Measurements from ENCODE around the gene MTUS2.

DNA sequence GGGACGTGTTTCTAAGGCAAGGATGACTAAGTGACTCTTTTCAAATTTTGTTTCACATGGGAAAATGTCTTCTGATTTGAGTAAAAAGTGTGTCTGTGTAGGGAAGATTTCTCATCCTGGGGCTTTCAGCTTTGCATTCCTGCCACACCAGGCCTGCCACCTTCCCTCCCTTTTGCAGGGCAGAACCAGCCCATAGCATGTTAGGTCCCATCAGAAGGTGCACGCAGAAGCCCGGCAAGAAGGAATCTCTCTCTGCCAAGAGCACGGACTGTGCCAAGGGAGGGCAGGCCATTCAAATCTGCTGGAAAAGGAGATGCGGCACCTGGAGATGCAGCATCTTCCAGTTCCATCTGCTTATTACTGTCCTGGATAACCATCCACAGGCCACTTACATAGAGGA, 563.3 kb downstream of the MTUS2 start:
- TF ChIP-seq CTCF (IDR thresholded peaks at IDR 0.05) (no peak), POLR2A (IDR thresholded peaks at IDR 0.05) (no peak), EP300 (IDR thresholded peaks at IDR 0.05) (no peak)
